HFF-Myc (cell line): ENCODE measurements around the gene PHACTR2.
"Not testable (repeated sequence)": the region's sequence is repeated elsewhere in the genome, so short reads cannot be mapped to it uniquely, and the experiment has no call there.

Experiments
- DNase-seq: peaks from one replicate; pipeline ENCODE4 v3.0.0-alpha.2; 2011; ENCODE audit warnings: low read depth; ENCODE audit errors: extremely low read depth
- H3K4me3 ChIP-seq: replicated peaks from 2 replicates; pipeline ENCODE4 v1.5.1; 2011; ENCODE audit warnings: low read depth, mild to moderate bottlenecking, control low read depth, low read length
- CTCF ChIP-seq: IDR thresholded peaks from 2 replicates; pipeline ENCODE4 v1.5.1; 2012; ENCODE audit warnings: mild to moderate bottlenecking, low read depth, low read length, control low read depth; ENCODE audit errors: missing control alignments

PHACTR2 gene

GRCh38 chr6:143642403-143642802 lies 35.4 kb upstream of the PHACTR2 start:
- DNase-seq: no peak
- no peak for TF ChIP-seq CTCF
- no peak overlapping the region for H3K4me3 ChIP-seq

- no peak for DNase-seq
- TF ChIP-seq CTCF: no peak
- H3K4me3 ChIP-seq: no peak overlapping the region
These were observed 30.6 kb upstream of the PHACTR2 start for GRCh38 chr6:143647191-143647590.

GRCh38 chr6:143647732-143648131 lies 30.0 kb upstream of the PHACTR2 start:
- TF ChIP-seq CTCF: no peak
- DNase-seq: no peak
- H3K4me3 ChIP-seq: no peak overlapping the region

GRCh38 chr6:143649319-143649718 lies 28.4 kb upstream of the PHACTR2 start:
- not testable (repeated sequence) for DNase-seq, H3K4me3 ChIP-seq

GRCh38 chr6:143651328-143651727 lies 26.4 kb upstream of the PHACTR2 start:
- not testable (repeated sequence) for DNase-seq

GRCh38 chr6:143652841-143653331 lies 24.9 kb upstream of the PHACTR2 start:
- TF ChIP-seq CTCF: no peak
- H3K4me3 ChIP-seq: no peak overlapping the region
- DNase-seq: no peak

More at GRCh38 chr6:143651328-143651727, 26.4 kb upstream of the PHACTR2 start:
- H3K4me3 ChIP-seq: not testable (repeated sequence)

GRCh38 chr6:143655541-143655940 lies 22.2 kb upstream of the PHACTR2 start:
- no peak for DNase-seq
- H3K4me3 ChIP-seq: no peak overlapping the region
- no peak for TF ChIP-seq CTCF

- TF ChIP-seq CTCF: no peak
- H3K4me3 ChIP-seq: no peak overlapping the region
- no peak for DNase-seq
These were observed 21.7 kb upstream of the PHACTR2 start for GRCh38 chr6:143656026-143656425.
